WERI-Rb-1 (cell line): ENCODE measurements around the gene KRTAP3-1.

ENCODE experiments used
- DNase-seq: peaks from one replicate; pipeline ENCODE4 v3.0.0-alpha.2; 2020
- H3K27ac ChIP-seq: fragments of 250-450 bp; sonication (Bioruptor Pico); 2 replicates; pipeline ENCODE4 v1.5.1; 2020; ENCODE audit warnings: mild to moderate bottlenecking, moderate library complexity
- H3K27me3 ChIP-seq: fragments of 250-450 bp; sonication (Bioruptor Pico); 2 replicates; pipeline ENCODE4 v1.5.1; 2021; ENCODE audit warnings: mild to moderate bottlenecking, low read depth, moderate library complexity; ENCODE audit not compliant: insufficient read depth, severe bottlenecking
- H3K36me3 ChIP-seq: fragments of 250-450 bp; sonication (Bioruptor Pico); 2 replicates; pipeline ENCODE4 v1.5.1; 2020; ENCODE audit warnings: mild to moderate bottlenecking, moderate library complexity
- H3K4me3 ChIP-seq: 2 replicates; pipeline ENCODE4 v1.5.1; 2011; ENCODE audit warnings: low read depth, mild to moderate bottlenecking, control low read depth, low read length
- H3K9me3 ChIP-seq: fragments of 250-450 bp; sonication (Bioruptor Pico); 2 replicates; pipeline ENCODE4 v1.5.1; 2021; ENCODE audit warnings: mild to moderate bottlenecking, moderate library complexity; ENCODE audit not compliant: severe bottlenecking
- CTCF ChIP-seq: IDR thresholded peaks from 2 replicates; pipeline ENCODE4 v1.5.1; 2011; ENCODE audit warnings: low read depth, mild to moderate bottlenecking, control low read depth, inconsistent platforms, low read length

The KRTAP3-1 gene

DNA sequence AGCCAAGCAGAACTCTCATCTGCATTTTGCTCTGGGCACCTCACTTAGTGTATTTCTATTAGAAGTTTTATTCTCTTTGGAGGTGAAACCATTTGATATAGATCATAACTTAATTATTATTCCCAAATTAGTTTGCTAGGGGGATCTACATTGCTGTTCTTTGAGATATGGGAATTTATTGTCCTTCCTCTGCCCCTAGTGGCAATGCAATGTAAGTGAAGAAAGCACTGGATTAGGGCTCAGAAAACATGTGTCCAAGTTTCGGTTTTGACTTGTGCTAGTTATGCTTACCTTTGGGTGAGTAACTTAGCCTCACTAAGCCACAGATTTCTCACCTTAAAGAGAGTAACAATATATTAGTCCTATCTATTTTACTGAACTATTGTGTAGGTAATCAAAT, 45.1 kb downstream of the KRTAP3-1 start:
- TF ChIP-seq CTCF, result peak; percentile 79
- no peak overlapping the region for H3K27ac ChIP-seq
- no peak overlapping the region for H3K4me3 ChIP-seq
- no peaks in the 10 kb centered on the region for H3K27me3 ChIP-seq
- peaks cover 2% of the 10 kb centered on the region for H3K9me3 ChIP-seq
- DNase-seq, result no peak
- H3K36me3 ChIP-seq, result no peaks in the 10 kb centered on the region

GRCh38 chr17:40962059-40962561, 46.8 kb downstream of the KRTAP3-1 start:
- H3K36me3 ChIP-seq, result no peaks in the 10 kb centered on the region
- H3K27ac ChIP-seq, result no peak overlapping the region
- no peak overlapping the region for H3K4me3 ChIP-seq
- no peak for TF ChIP-seq CTCF
- H3K9me3 ChIP-seq, result no peaks in the 10 kb centered on the region
- no peak for DNase-seq
- no peaks in the 10 kb centered on the region for H3K27me3 ChIP-seq

DNA sequence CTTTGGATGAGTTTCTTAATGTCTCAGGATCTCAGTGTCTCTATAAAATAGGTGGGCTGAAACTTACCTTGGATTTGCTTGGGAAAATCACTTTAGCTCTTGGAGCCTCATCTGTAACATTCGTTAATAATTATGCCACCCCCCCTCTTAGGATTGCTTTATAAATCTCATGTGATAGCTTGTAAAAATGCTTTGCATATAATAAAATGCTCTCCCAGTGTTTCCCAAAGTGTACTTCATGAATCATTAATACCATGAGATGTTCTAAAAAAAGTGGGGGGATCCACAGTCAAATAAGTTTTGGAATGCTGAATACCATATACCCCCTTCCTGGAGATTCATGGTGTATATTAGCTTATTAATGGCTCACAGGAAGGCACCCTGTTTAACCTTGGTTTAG, 47.3 kb downstream of the KRTAP3-1 start:
- Histone ChIP-seq H3K9me3 (no peaks in the 10 kb centered on the region), H3K4me3 (no peak overlapping the region), H3K27me3 (no peaks in the 10 kb centered on the region), H3K36me3 (no peaks in the 10 kb centered on the region), H3K27ac (no peak overlapping the region)
- no peak for TF ChIP-seq CTCF
- DNase-seq, result no peak

DNA sequence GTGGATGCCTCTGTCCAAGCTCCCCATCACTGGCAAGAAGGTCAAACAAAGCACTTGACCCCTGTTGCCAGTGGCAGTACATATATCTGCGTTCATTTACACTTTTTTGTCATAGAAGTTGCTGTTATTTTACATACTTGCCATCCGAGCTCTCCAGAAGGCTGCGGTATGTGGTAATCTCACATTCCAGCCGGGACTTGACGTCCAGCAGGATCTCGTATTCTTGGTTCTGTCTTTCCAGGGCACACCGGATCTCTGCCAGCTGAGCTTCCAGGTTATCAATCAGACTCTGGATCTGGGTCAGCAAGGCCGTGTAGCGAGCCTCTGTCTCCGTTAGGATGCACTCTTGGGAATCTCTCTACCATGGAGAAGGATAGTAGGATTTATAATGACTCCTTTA, 48.8 kb downstream of the KRTAP3-1 start:
- Histone ChIP-seq H3K4me3 (no peak overlapping the region), H3K36me3 (no peaks in the 10 kb centered on the region), H3K27me3 (no peaks in the 10 kb centered on the region), H3K27ac (no peak overlapping the region), H3K9me3 (no peaks in the 10 kb centered on the region)
- TF ChIP-seq CTCF, result no peak
- DNase-seq, result no peak
